Upper lobe of left lung (tissue), 4 donors: Measurements from ENCODE around the gene ADAMTSL5.

Experiments used
- EP300 ChIP-seq, 4 donors: sonication (generic); formaldehyde crosslinking; IDR thresholded peaks; one replicate each; pipeline ENCODE4 v1.5.1; 2017; ENCODE audit warnings: antibody characterized with exemption in 4 of 4, control low read depth in 2 of 4
- POLR2A ChIP-seq, 4 donors: fragments of 450-650 bp; IDR thresholded peaks; one replicate each; pipeline ENCODE4 v1.5.1; 2016 to 2017; ENCODE audit warnings: antibody characterized with exemption in 4 of 4, mild to moderate bottlenecking in 2 of 4
- POLR2AphosphoS5 ChIP-seq, 2 donors: sonication (generic); formaldehyde crosslinking; IDR thresholded peaks; one replicate each; pipeline ENCODE4 v1.5.1; 2017; ENCODE audit warnings: antibody characterized with exemption in 2 of 2
- TF ChIP-seq, protein P1 (sequence below), 6 experiments: fragments of 450-650 bp in 4 of 6; fragments of 200-600 bp in 2 of 6; sonication (generic) in 2 of 6; IDR thresholded peaks; one replicate each; pipeline ENCODE4 v1.5.1; 2016 to 2019; ENCODE audit warnings: antibody characterized with exemption in 6 of 6

DNA sequence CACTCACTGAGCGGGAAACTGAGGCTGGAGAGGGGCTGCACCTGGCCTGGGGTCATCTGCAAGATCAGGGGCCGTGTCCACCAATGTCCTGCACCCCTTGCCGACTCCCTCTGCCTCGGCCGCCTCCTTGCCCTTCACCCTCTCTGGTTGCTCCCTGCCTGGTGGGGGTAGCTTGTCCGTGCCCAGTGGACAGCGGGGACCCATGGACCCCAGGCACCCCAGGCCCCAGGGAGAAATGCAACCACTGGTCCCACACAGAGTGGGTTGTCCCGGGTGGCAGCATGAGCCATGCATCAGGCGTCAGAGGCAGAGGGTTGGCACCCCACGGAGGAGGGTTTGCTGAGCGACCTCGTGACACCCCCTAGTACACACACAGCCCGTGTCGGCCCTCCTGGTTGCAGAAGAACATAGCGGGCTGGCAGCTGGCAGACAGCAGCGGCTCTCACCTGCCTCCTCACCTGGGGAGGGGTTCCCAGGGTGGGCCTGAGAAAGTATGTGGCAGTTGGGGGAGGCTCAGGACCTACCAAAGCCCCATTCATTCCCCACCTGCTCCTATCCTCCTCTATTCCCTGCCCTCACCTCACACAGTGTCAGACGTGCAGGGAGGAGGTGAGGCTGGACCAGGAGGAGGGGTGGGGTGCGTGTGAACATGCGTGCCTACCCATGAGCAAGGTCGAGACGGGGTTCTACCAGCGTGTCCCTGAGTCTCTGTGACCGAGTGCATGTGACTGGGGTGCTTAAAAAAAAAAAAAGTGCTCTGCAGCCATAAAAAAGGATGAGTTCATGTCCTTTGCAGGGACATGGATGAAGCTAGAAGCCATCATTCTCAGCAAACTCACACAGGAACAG lies 8.7 kb downstream of the ADAMTSL5 start:
- TF ChIP-seq, protein P1, sequence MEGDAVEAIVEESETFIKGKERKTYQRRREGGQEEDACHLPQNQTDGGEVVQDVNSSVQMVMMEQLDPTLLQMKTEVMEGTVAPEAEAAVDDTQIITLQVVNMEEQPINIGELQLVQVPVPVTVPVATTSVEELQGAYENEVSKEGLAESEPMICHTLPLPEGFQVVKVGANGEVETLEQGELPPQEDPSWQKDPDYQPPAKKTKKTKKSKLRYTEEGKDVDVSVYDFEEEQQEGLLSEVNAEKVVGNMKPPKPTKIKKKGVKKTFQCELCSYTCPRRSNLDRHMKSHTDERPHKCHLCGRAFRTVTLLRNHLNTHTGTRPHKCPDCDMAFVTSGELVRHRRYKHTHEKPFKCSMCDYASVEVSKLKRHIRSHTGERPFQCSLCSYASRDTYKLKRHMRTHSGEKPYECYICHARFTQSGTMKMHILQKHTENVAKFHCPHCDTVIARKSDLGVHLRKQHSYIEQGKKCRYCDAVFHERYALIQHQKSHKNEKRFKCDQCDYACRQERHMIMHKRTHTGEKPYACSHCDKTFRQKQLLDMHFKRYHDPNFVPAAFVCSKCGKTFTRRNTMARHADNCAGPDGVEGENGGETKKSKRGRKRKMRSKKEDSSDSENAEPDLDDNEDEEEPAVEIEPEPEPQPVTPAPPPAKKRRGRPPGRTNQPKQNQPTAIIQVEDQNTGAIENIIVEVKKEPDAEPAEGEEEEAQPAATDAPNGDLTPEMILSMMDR (IDR thresholded peaks at IDR 0.05), result no peak
- TF ChIP-seq POLR2A (IDR thresholded peaks at IDR 0.05) (no peak), EP300 (IDR thresholded peaks at IDR 0.05) (no peak), POLR2AphosphoS5 (IDR thresholded peaks at IDR 0.05) (no peak)
